Neural progenitor cell (in vitro differentiated cells): ENCODE results near the gene SCN1B. TPM values are rescaled to one million over a fixed set of nuclear protein-coding genes. Genes with fewer than 3 reads are reported as not detected.
A peak's percentile ranks its signal among the peaks of the same experiment; 100 is the strongest.
"Not testable (repeated sequence)": the region's sequence is repeated elsewhere in the genome, so short reads cannot be mapped to it uniquely, and the experiment has no call there.

Experiments used
- DNase-seq: peaks from one replicate; pipeline ENCODE4 v3.0.0-alpha.2; 2016; ENCODE audit warnings: low spot score
- H2AFZ ChIP-seq: fragments of 200-600 bp; sonication (generic); replicated peaks from 2 replicates; pipeline ENCODE4 v1.6.1; 2016; ENCODE audit warnings: antibody characterized with exemption
- H3F3A ChIP-seq: fragments of 200-600 bp; sonication (generic); 2 replicates; pipeline ENCODE4 v1.6.1; 2016; ENCODE audit warnings: antibody characterized with exemption, low read depth
- H3K27ac ChIP-seq: fragments of 200-600 bp; sonication (generic); 2 replicates; pipeline ENCODE4 v1.5.1; 2016; ENCODE audit warnings: mild to moderate bottlenecking
- H3K27me3 ChIP-seq: fragments of 200-600 bp; sonication (generic); 2 replicates; pipeline ENCODE4 v1.6.1; 2016; ENCODE audit warnings: mild to moderate bottlenecking, moderate library complexity
- H3K36me3 ChIP-seq: fragments of 200-600 bp; sonication (generic); 2 replicates; pipeline ENCODE4 v1.5.1; 2016
- H3K4me1 ChIP-seq: fragments of 200-600 bp; sonication (generic); 2 replicates; pipeline ENCODE4 v1.6.1; 2016; ENCODE audit warnings: mixed run types
- H3K4me2 ChIP-seq: fragments of 200-600 bp; sonication (generic); 2 replicates; pipeline ENCODE4 v1.6.1; 2016
- H3K4me3 ChIP-seq: fragments of 200-600 bp; sonication (generic); 2 replicates; pipeline ENCODE4 v1.5.1; 2016
- H3K79me2 ChIP-seq: fragments of 200-600 bp; sonication (generic); 2 replicates; pipeline ENCODE4 v1.6.1; 2016; ENCODE audit warnings: low read depth
- H3K9ac ChIP-seq: fragments of 200-600 bp; sonication (generic); 2 replicates; pipeline ENCODE4 v1.6.1; 2016
- H3K9me3 ChIP-seq: fragments of 200-600 bp; sonication (generic); 2 replicates; pipeline ENCODE4 v1.5.1; 2016; ENCODE audit warnings: low read depth
- H4K20me1 ChIP-seq: fragments of 200-600 bp; sonication (generic); 2 replicates; pipeline ENCODE4 v1.6.1; 2016; ENCODE audit warnings: low read depth
- H3K27ac Mint-ChIP-seq: 3 replicates; pipeline ENCODE4 v1.8.0; 2021; ENCODE audit warnings: mixed read lengths
- H3K27me3 Mint-ChIP-seq: 2 replicates; pipeline ENCODE4 v1.8.0; 2022; ENCODE audit warnings: low read depth, mild to moderate bottlenecking, inconsistent platforms, moderate library complexity, mixed read lengths; ENCODE audit not compliant: insufficient read depth
- H3K36me3 Mint-ChIP-seq: 3 replicates; pipeline ENCODE4 v1.8.0; 2021; ENCODE audit warnings: mixed read lengths
- H3K4me1 Mint-ChIP-seq: 3 replicates; pipeline ENCODE4 v1.8.0; 2021; ENCODE audit warnings: mixed read lengths
- H3K4me3 Mint-ChIP-seq: 3 replicates; pipeline ENCODE4 v1.8.0; 2021; ENCODE audit warnings: mild to moderate bottlenecking, moderate library complexity, mixed read lengths
- H3K9me3 Mint-ChIP-seq: 3 replicates; pipeline ENCODE4 v1.8.0; 2020; ENCODE audit warnings: mixed read lengths
- CTCF ChIP-seq: fragments of 200-600 bp; sonication (generic); IDR thresholded peaks from 2 replicates; pipeline ENCODE4 v1.5.1; 2017; ENCODE audit warnings: antibody characterized with exemption, mild to moderate bottlenecking
- EZH2 ChIP-seq: fragments of 200-600 bp; sonication (generic); IDR thresholded peaks from 2 replicates; pipeline ENCODE4 v1.6.1; 2017; ENCODE audit warnings: antibody characterized with exemption, mild to moderate bottlenecking, moderate library complexity
- EZH2phosphoT487 ChIP-seq: fragments of 200-600 bp; sonication (generic); IDR thresholded peaks from 2 replicates; pipeline ENCODE4 v1.6.1; 2017; ENCODE audit warnings: antibody characterized with exemption
- total RNA-seq: library from RNA; depleted of rRNA; stranded (reverse); fragments of >200 nt; gene quantifications from 2 replicates; pipeline ENCODE4 v1.2.3, GENCODE V29; 2015; ENCODE audit warnings: low replicate concordance

SCN1B gene
- total RNA-seq, 1 donor from 2014 or later: 2.2 TPM

- H3K36me3 Mint-ChIP-seq: no peaks in the 10 kb centered on the region
- H3K4me3 Mint-ChIP-seq: peak overlapping the region; percentile 6
- no peak overlapping the region for H3K27ac Mint-ChIP-seq
- no peaks in the 10 kb centered on the region for H3K79me2 ChIP-seq
- peaks cover 9% of the 10 kb centered on the region for H3K9me3 Mint-ChIP-seq
- DNase-seq: no peak
- H3K4me2 ChIP-seq: no peak overlapping the region
- peaks cover 6% of the 10 kb centered on the region for H3K4me1 ChIP-seq
- no peak overlapping the region for H3K9ac ChIP-seq
- peaks cover 5% of the 10 kb centered on the region for H3F3A ChIP-seq
- peaks cover 12% of the 10 kb centered on the region for H3K4me1 Mint-ChIP-seq
- H3K27ac ChIP-seq: no peak overlapping the region
- no peaks in the 10 kb centered on the region for H3K9me3 ChIP-seq
- no peak overlapping the region for H2AFZ ChIP-seq
- no peaks in the 10 kb centered on the region for H4K20me1 ChIP-seq
- H3K36me3 ChIP-seq: no peaks in the 10 kb centered on the region
- H3K27me3 ChIP-seq: no peaks in the 10 kb centered on the region
- peaks cover 7% of the 10 kb centered on the region for H3K27me3 Mint-ChIP-seq
- no peak overlapping the region for H3K4me3 ChIP-seq
- TF ChIP-seq EZH2: no peak
These were observed 36.0 kb upstream of the SCN1B start for GRCh38 chr19:34994286-34994642.

GRCh38 chr19:34994643-34995541, 35.4 kb upstream of the SCN1B start:
- no peak for DNase-seq
- TF ChIP-seq CTCF (no peak), EZH2 (no peak), EZH2phosphoT487 (no peak)
- Mint-ChIP-seq H3K9me3 (peaks cover 9% of the 10 kb centered on the region), H3K4me1 (peaks cover 13% of the 10 kb centered on the region), H3K27me3 (peaks cover 7% of the 10 kb centered on the region), H3K27ac (no peak overlapping the region), H3K36me3 (no peaks in the 10 kb centered on the region), H3K4me3 (peak overlapping the region; percentile 52)
- no peaks in the 10 kb centered on the region for H3K36me3 ChIP-seq
- H3K4me1 ChIP-seq: peaks cover 6% of the 10 kb centered on the region
- no peaks in the 10 kb centered on the region for H3K27me3 ChIP-seq
- peaks cover 4% of the 10 kb centered on the region for H3K79me2 ChIP-seq
- peaks cover 12% of the 10 kb centered on the region for H3F3A ChIP-seq
- H3K27ac ChIP-seq: no peak overlapping the region
- no peak overlapping the region for H3K9ac ChIP-seq
- no peak overlapping the region for H3K4me3 ChIP-seq
- no peak overlapping the region for H3K4me2 ChIP-seq
- H2AFZ ChIP-seq: no peak overlapping the region
- H4K20me1 ChIP-seq: no peaks in the 10 kb centered on the region
- H3K9me3 ChIP-seq: no peaks in the 10 kb centered on the region

DNA sequence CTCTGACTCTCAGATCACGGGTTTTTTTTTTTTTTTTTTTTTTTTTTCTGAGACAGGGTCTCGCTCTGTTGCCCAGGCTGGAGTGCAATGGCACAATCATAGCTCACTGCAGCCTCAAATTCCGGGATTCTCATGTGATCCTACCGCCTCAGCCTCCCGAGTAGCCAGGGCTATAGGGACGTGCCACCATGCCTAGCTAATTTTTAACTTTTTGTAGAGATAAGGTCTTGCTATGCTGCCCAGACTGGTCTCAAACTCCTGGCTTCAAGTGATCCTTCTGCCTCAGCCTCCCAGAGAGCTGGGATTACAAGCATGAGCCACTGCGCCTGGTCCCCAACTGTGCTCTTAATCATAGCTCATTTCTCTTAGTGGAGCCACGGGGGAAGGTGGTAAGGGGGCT, 34.7 kb upstream of the SCN1B start:
- Mint-ChIP-seq H3K4me1 (peaks cover 13% of the 10 kb centered on the region), H3K27me3 (peaks cover 7% of the 10 kb centered on the region), H3K9me3 (peaks cover 9% of the 10 kb centered on the region), H3K27ac (no peak overlapping the region), H3K36me3 (no peaks in the 10 kb centered on the region), H3K4me3 (no peak overlapping the region)
- Histone ChIP-seq H3K36me3 (no peaks in the 10 kb centered on the region), H3K9me3 (no peaks in the 10 kb centered on the region), H3K4me2 (no peak overlapping the region), H4K20me1 (no peaks in the 10 kb centered on the region), H3K27ac (no peak overlapping the region), H2AFZ (no peak overlapping the region), H3K27me3 (no peaks in the 10 kb centered on the region), H3F3A (peaks cover 14% of the 10 kb centered on the region), H3K4me3 (no peak overlapping the region), H3K79me2 (peaks cover 11% of the 10 kb centered on the region), H3K4me1 (peaks cover 6% of the 10 kb centered on the region), H3K9ac (no peak overlapping the region)
- no peak for DNase-seq
- TF ChIP-seq CTCF (no peak), EZH2 (no peak), EZH2phosphoT487 (no peak)

DNA sequence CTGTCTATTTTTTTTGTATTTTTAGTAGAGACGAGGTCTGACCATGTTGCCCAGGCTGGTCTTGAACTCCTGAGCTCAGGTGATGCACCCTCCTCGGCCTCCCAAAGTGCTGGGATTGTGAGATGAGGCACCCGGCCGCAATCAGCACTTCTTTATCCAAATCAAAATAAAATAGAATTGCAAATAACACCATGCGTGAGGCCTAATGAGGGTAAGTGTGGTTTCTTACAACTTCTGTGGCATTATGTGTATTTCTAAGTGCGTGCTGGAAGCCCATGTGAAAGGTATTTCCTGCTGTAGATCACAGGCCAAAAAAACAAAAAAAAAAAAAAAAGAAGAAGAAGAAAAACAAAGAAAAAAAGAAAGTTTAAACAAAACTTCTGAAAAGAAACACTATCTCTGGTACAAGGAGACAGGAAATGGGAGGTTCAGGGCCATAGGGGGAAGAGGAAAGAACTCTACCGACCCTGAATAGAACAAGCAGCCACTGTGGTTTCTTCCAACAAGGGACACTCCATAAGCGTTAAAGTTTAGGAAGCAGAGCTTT, 33.1 kb upstream of the SCN1B start:
- peaks cover 13% of the 10 kb centered on the region for H4K20me1 ChIP-seq
- TF ChIP-seq EZH2: no peak
- no peak for TF ChIP-seq CTCF
- TF ChIP-seq EZH2phosphoT487: no peak
- Mint-ChIP-seq H3K4me1 (peaks cover 25% of the 10 kb centered on the region), H3K36me3 (no peaks in the 10 kb centered on the region), H3K27me3 (peaks cover 9% of the 10 kb centered on the region), H3K27ac (no peak overlapping the region), H3K9me3 (peaks cover 9% of the 10 kb centered on the region), H3K4me3 (no peak overlapping the region)
- peaks cover 6% of the 10 kb centered on the region for H3K4me1 ChIP-seq
- H3K36me3 ChIP-seq: no peaks in the 10 kb centered on the region
- no peaks in the 10 kb centered on the region for H3K9me3 ChIP-seq
- H2AFZ ChIP-seq: no peak overlapping the region
- H3K4me3 ChIP-seq: no peak overlapping the region
- H3K27me3 ChIP-seq: no peaks in the 10 kb centered on the region
- H3K9ac ChIP-seq: no peak overlapping the region
- no peak overlapping the region for H3K27ac ChIP-seq
- H3K4me2 ChIP-seq: no peak overlapping the region
- H3F3A ChIP-seq: peaks cover 25% of the 10 kb centered on the region
- DNase-seq: no peak
- H3K79me2 ChIP-seq: peaks cover 27% of the 10 kb centered on the region

DNA sequence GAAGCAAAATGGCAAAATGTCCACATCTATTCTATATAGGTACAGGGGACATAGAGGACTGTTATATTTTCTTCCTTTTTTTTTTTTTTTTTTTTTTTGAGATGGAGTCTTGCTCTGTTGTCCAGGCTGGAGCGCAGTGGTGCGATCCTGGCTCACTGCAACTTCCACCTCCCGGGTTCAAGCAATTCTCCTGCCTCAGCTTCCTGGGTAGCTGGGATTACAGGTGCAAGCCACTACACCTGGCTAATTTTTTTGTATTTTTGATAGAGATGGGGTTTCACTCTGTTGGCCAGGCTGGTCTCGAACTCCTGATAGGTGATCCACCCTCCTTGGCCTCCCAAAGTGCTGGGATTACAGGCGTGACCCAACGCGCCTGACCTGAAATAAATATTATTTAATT, 32.0 kb upstream of the SCN1B start:
- peak overlapping the region; percentile 85 for H3K4me3 Mint-ChIP-seq
- H3K4me3 ChIP-seq, H3K27ac ChIP-seq, H3K27me3 ChIP-seq, H2AFZ ChIP-seq, H3K9me3 Mint-ChIP-seq, H3K36me3 ChIP-seq, DNase-seq, H3K4me2 ChIP-seq, H3K27me3 Mint-ChIP-seq, H3K4me1 ChIP-seq, H3K9ac ChIP-seq, H3K9me3 ChIP-seq, H3K27ac Mint-ChIP-seq, H3K36me3 Mint-ChIP-seq: not testable (repeated sequence)
- peaks cover 37% of the 10 kb centered on the region for H3K79me2 ChIP-seq
- peaks cover 34% of the 10 kb centered on the region for H3K4me1 Mint-ChIP-seq
- peaks cover 32% of the 10 kb centered on the region for H3F3A ChIP-seq
- H4K20me1 ChIP-seq: peaks cover 24% of the 10 kb centered on the region
